GM19239 (cell line): ENCODE data around the gene BTBD2.

Experiments
- DNase-seq: peaks from one replicate; pipeline ENCODE4 v3.0.0; 2011; ENCODE audit warnings: low spot score; ENCODE audit not compliant: insufficient read length
- FAIRE-seq: peaks from 2 replicates; lab custom pipeline; 2011; peaks lifted over from hg19 to GRCh38; lab: Jason Lieb, UNC

Gene BTBD2

GRCh38 chr19:1968279-1969175 is 47.0 kb downstream of the BTBD2 start:
- DNase-seq (no peak), FAIRE-seq (no peak)

DNA sequence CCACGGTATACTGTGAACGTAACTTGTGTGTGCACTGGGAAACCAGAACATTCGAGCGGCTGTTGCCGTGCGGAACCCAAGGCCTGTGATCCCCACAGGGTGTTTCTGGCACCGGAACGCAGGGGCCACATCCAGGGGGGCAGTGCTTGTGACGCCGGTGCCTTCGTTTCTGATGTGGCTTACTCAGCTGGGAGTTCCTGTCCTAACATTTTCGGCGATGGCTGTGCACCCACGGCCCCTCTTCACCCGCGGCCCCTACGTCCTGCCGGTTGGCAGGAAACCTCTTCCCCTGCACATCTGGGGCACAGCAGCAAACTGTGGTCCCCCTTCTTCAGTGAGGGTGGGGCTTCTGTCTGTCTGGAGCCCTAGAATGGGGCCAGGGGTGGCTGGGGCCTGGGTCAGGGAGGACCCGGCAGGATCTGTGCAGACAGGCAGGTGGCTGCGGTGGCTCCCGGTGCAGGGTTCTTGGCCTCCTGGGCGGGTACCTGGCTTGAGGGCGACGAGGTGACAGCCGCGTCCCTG is 48.4 kb downstream of the BTBD2 start:
- no peak for FAIRE-seq
- no peak for DNase-seq

- DNase-seq (no peak), FAIRE-seq (no peak)
Observed at GRCh38 chr19:1962674-1963073, 52.8 kb downstream of the BTBD2 start.

- FAIRE-seq (no peak), DNase-seq (no peak)
Observed at GRCh38 chr19:1961000-1961883, 54.3 kb downstream of the BTBD2 start.

- FAIRE-seq, result no peak
Observed at GRCh38 chr19:1959928-1960589, 55.5 kb downstream of the BTBD2 start.

DNA sequence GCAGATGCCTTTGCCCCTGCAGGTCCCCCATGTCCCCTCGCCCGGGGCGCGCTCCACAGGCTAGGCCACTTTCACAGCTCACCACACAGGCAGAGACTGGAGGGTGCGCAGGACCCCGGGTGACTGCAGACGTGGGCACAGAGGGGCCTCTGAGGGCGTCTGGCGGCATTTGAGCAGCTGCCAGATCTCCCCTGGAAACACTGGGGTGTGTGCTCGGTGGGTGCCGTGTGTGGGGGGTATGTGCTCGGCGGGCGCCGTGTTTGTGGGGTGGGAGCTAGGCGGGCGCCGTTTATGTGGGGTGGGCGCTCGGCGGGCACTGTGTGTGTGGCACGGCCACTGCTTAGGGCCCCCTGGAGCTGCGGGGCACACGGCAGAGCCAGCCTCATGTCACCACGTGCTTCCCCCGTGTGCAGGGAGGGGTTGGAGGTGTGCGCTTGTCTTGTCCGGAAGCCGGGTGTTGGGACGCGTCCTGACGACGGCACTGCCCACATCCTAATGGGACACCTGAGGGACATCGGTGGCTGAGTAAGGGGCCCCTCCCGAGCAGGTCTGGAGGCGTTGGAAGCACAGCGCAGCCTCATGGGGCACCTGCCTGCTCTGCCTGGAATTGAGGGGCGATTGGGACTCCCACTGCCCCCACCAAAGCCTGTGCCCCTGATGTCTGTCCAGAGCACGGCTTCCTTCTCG is 57.8 kb downstream of the BTBD2 start:
- FAIRE-seq, result no peak
- DNase-seq, result no peak

More at GRCh38 chr19:1959928-1960589, 55.5 kb downstream of the BTBD2 start:
- no peak for DNase-seq

DNA sequence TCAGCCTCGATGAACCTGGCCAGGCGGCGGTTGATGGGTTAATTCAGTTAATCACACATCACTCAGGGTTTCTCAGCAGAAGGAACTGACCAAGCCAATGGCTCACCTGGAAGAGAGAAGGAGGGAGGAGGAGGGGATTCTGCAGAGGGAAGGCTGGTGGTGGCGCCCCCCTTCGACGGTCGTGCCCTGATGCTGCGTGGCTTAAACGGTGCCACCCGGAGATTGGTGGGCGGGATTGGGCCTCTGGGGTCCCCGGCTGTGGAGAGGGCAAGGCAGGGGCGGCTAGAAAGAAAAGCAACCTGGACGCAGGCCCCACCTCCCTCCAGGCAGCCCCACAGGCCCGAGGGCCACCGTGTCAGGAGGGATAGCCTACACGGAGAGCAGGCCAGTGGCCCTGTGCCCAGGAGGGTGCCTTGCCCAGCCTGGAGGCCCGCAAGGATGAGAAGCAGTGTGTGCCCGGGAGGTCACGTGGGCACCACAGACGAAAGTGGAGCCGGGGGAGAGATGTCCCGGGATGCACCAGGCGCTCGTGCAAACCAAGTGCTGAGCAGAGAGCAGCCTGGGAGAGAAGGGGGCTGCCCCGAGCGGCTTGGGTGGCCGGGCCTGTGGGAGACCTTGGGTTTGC is 58.5 kb downstream of the BTBD2 start:
- FAIRE-seq (no peak), DNase-seq (no peak)

DNA sequence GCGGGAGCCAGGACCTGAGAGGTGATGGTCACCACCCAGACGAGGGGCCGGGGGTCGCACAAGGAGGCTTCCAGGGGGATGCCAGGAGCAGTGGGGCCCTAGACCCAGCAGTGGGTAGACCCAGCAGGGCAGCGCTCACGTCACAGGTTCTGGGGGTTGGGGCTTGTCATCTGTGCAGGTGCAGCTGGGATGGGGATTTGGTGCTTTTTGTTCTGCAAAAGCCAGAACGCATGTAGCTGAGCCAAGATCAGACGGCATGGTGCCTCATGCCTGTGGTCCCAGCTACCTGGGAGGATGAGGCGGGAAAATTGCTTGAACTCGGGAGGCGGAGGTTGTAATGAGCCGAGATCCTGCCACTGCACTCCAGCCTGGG is 59.4 kb downstream of the BTBD2 start:
- DNase-seq, result no peak
- FAIRE-seq, result no peak

GRCh38 chr19:1955171-1956121 is 60.1 kb downstream of the BTBD2 start:
- DNase-seq, result no peak
- FAIRE-seq, result no peak

DNA sequence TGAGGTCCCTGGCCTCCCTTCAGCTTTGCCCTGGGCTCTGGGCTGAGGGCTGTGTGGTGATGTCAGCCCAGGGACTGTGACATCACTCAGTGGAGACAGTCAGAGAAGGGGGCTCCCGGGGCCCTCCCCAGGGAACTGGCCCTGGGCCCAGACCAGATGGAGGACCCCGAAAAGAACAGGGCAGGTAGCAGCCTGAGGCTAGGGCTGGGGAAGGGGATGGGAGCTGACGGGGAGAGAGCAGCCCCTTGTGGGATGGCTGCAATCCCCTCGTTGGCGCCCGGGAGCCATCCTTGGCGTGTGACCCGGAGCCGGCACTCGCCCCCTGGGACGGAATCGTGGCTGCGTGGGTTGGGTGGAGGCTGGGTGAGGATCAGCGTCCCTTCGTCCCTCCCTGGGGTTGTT is 61.0 kb downstream of the BTBD2 start:
- no peak for DNase-seq
- no peak for FAIRE-seq

DNA sequence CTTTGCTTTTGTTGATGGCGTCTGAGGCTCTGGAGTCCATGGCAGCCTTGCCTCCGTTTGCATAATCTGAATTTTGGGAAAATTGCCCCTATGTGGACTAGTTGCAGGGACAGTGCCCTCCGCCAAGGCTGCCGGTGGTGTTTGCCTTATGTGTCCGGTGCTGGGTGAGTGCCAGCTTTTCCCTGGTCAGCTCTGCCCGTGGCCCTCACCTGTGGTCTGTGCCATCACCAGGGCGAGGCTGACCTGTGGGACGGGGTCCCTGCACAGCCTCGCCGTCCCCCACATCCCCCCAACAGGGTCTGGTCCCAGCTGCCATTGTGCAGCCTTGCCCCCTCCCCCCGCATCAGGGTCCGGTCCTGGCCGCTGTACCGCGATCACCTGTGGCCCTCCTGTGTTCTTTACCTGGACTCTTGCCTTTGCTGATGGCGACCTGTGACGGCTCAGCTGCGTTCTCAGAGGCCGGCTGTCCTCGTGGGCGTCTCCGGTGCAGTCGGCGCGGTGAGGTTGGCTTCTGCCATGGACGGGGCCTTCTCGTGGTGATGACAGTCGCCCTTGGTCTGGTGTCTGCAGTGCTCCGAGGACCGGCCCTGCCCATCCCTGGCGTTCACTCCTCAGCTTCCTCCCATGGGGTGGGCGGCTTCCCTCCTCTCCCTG is 61.9 kb downstream of the BTBD2 start:
- FAIRE-seq (no peak), DNase-seq (no peak)

DNA sequence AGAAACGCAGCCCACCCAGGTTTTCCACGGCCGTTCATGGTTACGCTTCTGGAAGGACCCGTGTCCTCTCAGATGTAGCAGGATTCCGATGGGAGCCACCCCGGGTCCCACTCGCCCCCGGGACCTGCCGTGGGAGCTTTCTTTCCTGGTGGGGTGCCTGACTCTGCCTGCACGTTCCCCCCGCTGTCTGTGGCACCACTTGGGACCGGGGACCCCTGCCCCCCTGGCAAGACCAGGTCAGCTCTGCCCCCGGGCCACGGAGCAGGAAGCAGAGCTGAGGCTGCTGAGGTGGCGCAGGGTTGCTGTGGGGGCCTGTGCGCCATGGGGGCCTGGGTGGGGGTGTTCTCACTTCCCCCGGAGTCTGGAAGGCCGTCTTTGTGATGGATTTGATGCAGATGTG is 62.5 kb downstream of the BTBD2 start:
- FAIRE-seq (no peak), DNase-seq (no peak)

GRCh38 chr19:1952635-1953034 is 62.9 kb downstream of the BTBD2 start:
- FAIRE-seq (no peak), DNase-seq (no peak)

DNA sequence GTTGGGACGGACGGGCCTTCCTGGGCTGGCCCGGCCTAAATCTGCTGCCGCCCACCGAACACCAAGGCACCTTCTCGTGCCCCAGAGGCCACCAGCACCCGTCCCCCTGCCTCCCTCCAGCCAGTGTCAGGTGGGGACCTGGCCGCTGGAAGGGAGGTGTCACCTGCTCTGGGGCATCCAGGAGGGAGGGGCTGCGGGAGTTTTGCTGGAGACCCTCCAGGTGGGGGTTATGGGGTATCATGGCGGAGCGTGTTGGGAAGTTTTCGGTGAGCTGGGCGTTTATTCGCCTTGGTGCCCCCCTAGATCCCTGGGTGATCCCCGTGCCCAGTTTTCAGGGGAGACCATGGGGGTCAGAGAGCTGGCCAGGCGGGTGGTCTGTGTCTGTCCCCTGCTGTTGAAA is 64.9 kb downstream of the BTBD2 start:
- FAIRE-seq, result no peak

GRCh38 chr19:1949304-1950101 is 66.0 kb downstream of the BTBD2 start:
- DNase-seq (no peak), FAIRE-seq (no peak)

More for the DNA sequence above, 64.9 kb downstream of the BTBD2 start:
- no peak for DNase-seq

DNA sequence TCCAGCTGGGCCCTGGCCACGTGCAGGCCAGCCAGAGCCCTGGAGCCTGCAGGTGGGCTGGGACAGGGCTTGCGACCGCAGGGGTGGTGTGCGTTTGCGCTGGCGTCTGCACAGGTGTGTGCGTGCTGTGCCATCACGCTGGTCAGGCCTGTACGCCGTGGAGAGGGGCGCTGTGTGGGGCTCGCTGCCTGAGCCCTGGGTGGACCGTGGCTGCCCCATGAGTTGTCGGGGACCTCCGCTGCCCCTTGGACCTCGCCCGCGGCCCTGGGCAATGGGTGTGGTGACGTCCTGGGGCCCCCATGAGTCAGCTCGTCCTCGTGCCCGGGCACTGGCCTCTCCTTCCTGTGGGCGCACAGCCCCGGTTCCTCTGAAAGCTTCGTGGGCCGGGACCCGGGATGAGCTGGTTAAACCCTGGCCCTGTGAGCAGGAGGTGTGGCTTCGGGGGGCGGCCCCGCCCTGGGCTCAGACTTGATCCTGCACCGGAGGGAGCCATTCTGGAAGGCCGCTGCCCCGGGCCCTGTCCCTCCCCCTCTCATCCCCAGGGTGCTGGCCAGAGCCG is 67.8 kb downstream of the BTBD2 start:
- DNase-seq (no peak), FAIRE-seq (no peak)

GRCh38 chr19:1945899-1946298 is 69.6 kb downstream of the BTBD2 start:
- FAIRE-seq (no peak), DNase-seq (no peak)
